ENCODE results near the gene AKT1S1.

- TF ChIP-seq CTCF (IDR thresholded peaks at IDR 0.05): no peak
- TF ChIP-seq POLR2A (IDR thresholded peaks at IDR 0.05): no peak
Measured at GRCh38 chr19:49920624-49921363, 43.6 kb upstream of the AKT1S1 start.

Measured in heart left ventricle (tissue), 13 donors.